ENCODE results near the gene DOCK4.

DOCK4 gene

GRCh38 chr7:111813306-111813705, 392.9 kb downstream of the DOCK4 start:
- Histone ChIP-seq H3K9me3 (no peaks in the 10 kb centered on the region), H3K4me3 (no peak overlapping the region), H3K27ac (no peak overlapping the region), H3K36me3 (peaks cover 0 to 13% (median 7%) of the 10 kb centered on the region in 3 donors), H3K4me1 (no peaks in the 10 kb centered on the region), H3K27me3 (no peaks in the 10 kb centered on the region)
- intact Hi-C loops (cut with DNase I; ENCODE audit: low total_unique reads) = no loop called here
- TF ChIP-seq, protein P1, sequence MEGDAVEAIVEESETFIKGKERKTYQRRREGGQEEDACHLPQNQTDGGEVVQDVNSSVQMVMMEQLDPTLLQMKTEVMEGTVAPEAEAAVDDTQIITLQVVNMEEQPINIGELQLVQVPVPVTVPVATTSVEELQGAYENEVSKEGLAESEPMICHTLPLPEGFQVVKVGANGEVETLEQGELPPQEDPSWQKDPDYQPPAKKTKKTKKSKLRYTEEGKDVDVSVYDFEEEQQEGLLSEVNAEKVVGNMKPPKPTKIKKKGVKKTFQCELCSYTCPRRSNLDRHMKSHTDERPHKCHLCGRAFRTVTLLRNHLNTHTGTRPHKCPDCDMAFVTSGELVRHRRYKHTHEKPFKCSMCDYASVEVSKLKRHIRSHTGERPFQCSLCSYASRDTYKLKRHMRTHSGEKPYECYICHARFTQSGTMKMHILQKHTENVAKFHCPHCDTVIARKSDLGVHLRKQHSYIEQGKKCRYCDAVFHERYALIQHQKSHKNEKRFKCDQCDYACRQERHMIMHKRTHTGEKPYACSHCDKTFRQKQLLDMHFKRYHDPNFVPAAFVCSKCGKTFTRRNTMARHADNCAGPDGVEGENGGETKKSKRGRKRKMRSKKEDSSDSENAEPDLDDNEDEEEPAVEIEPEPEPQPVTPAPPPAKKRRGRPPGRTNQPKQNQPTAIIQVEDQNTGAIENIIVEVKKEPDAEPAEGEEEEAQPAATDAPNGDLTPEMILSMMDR (IDR thresholded peaks at IDR 0.05) = no peak
- no peak for DNase-seq

DNA sequence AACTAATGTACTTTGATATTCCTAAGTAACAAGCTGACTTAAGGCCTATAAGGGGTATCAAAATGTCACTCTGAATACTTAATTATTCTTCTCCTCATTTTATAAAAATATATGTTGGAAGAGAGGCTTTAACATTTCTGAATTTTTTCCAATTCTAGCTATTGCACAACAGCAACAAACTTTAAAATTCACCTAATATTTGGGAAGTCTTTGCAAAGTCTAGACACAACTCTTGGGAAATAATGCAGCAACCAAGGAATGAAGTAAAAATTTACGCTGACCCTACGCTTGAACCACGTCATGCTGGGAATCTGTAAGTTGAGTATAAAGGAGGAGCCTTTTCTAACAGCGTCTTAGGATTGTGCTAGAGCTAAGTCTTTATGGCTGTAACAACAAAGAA, 400.0 kb downstream of the DOCK4 start:
- Histone ChIP-seq H3K9me3 (peaks cover 0 to under 1% (median 0%) of the 10 kb centered on the region in 3 donors), H3K36me3 (peaks cover 0 to 17% (median 0%) of the 10 kb centered on the region in 3 donors), H3K4me1 (no peaks in the 10 kb centered on the region), H3K27me3 (no peaks in the 10 kb centered on the region), H3K4me3 (no peak overlapping the region), H3K27ac (no peak overlapping the region)
- TF ChIP-seq, protein P1 (IDR thresholded peaks at IDR 0.05) = no peak
- intact Hi-C loops (cut with DNase I; ENCODE audit: low total_unique reads) = no loop called here
- DNase-seq = no peak

DNA sequence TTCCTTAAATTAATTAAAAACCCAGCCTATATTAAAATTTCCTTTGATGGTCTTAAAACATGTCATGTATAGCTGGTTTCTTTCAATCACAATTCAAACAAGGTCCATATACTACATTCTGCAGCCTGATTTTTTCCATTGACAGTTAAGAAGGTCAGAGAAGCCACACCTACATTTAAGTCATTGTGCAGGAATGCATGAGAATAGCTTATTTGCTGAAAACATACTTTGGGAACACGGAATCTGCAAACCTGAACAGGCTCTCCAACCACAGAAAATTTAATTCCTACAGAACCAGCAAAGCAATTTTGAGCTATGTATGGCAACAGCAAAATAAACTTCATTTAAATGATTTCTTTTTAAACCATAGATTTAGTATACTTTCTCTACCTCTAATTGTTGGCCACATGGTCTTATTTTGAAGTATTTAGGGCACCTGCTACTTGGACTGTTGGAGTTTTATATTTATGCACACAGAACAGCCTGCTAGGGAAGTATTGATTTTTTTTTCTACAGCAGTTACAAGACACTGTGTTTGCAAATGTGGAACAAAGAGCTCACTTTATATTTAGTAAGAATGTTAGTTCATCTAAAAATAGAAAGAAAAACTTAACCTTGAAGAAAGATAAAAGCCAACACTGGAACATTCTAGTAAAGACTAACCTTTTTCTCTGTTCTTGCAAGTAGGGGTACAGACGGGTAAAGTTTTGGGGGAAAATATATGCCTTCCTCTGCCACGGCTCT, 403.0 kb downstream of the DOCK4 start:
- intact Hi-C loops (cut with DNase I; ENCODE audit: low total_unique reads) = no loop called here
- TF ChIP-seq, protein P1 (IDR thresholded peaks at IDR 0.05) = no peak
- Histone ChIP-seq H3K4me1 (no peaks in the 10 kb centered on the region), H3K9me3 (peaks cover 0 to 26% (median 11%) of the 10 kb centered on the region in 3 donors), H3K27ac (no peak overlapping the region), H3K4me3 (no peak overlapping the region), H3K36me3 (peaks cover 0 to 22% (median 6%) of the 10 kb centered on the region in 3 donors), H3K27me3 (no peaks in the 10 kb centered on the region)
- DNase-seq = no peak

- no peak overlapping the region for H3K27ac ChIP-seq
- no peak overlapping the region for H3K4me3 ChIP-seq
- no peaks in the 10 kb centered on the region for H3K27me3 ChIP-seq
- no peak for DNase-seq
- peaks cover 0 to 31% (median 12%) of the 10 kb centered on the region in 3 donors for H3K36me3 ChIP-seq
- intact Hi-C loops (cut with DNase I; ENCODE audit: low total_unique reads) = no loop called here
- H3K9me3 ChIP-seq = peaks cover under 1 to 35% (median 20%) of the 10 kb centered on the region in 3 donors
- no peaks in the 10 kb centered on the region for H3K4me1 ChIP-seq
- TF ChIP-seq, protein P1 (IDR thresholded peaks at IDR 0.05) = no peak
Measured at GRCh38 chr7:111802194-111802772, 403.9 kb downstream of the DOCK4 start.

DNA sequence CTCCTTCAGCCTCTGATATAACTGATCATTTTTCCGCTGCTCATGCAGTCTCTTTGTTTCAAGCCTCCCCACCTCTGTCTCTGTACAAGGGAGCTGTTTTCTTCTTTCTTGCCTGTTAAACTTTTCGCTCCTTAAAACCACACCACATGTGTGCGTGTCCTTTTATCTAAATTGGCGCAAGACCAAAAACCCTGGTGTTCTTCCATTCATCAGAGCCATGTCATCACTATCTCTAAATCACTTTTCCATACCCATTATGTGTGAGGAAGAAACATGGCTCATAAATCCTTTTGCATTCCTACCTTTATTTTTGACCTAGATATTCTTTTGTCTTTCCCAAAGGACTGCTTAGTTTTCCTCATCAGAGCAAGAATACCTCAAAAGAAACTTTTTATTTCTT, 404.9 kb downstream of the DOCK4 start:
- intact Hi-C loops (cut with DNase I; ENCODE audit: low total_unique reads) = no loop called here
- TF ChIP-seq, protein P1 (IDR thresholded peaks at IDR 0.05) = no peak
- no peaks in the 10 kb centered on the region for H3K27me3 ChIP-seq
- no peaks in the 10 kb centered on the region for H3K4me1 ChIP-seq
- peaks cover under 1 to 37% (median 13%) of the 10 kb centered on the region in 3 donors for H3K36me3 ChIP-seq
- H3K27ac ChIP-seq = no peak overlapping the region
- no peak overlapping the region for H3K4me3 ChIP-seq
- no peak for DNase-seq
- H3K9me3 ChIP-seq = peaks cover 7 to 45% (median 30%) of the 10 kb centered on the region in 3 donors
